ENCODE results near the gene LRRC74B.
"Not testable (repeated sequence)": the region's sequence is repeated elsewhere in the genome, so short reads cannot be mapped to it uniquely, and the experiment has no call there.

DNA sequence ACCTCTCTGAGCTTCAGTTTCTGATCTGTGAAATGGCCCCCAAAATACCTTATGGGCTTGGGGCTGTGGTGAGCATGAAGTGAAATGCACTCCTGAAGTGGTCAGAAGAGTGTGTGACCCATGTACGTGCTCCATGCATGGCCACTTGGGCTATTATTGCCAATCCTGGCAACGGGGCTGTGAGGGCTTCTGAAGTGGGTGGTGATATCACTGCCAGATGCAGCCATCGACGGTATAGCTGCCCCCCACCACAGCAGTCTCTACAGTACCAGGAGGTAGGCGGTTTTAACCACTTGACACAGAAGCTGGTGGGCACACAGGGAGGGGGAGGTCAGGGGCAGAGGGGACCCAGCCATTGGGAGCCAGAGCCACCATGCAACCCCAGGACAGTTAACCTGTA, 2.7 kb downstream of the LRRC74B start:
- TF ChIP-seq EZH2 (IDR thresholded peaks at IDR 0.05; ENCODE audit: borderline replicate concordance, low read length), result not testable (repeated sequence)
- TF ChIP-seq, protein P1, sequence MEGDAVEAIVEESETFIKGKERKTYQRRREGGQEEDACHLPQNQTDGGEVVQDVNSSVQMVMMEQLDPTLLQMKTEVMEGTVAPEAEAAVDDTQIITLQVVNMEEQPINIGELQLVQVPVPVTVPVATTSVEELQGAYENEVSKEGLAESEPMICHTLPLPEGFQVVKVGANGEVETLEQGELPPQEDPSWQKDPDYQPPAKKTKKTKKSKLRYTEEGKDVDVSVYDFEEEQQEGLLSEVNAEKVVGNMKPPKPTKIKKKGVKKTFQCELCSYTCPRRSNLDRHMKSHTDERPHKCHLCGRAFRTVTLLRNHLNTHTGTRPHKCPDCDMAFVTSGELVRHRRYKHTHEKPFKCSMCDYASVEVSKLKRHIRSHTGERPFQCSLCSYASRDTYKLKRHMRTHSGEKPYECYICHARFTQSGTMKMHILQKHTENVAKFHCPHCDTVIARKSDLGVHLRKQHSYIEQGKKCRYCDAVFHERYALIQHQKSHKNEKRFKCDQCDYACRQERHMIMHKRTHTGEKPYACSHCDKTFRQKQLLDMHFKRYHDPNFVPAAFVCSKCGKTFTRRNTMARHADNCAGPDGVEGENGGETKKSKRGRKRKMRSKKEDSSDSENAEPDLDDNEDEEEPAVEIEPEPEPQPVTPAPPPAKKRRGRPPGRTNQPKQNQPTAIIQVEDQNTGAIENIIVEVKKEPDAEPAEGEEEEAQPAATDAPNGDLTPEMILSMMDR (IDR thresholded peaks at IDR 0.05; ENCODE audit: low read length), result not testable (repeated sequence)
